Measurements from ENCODE around the gene SEC14L5. TPM values are rescaled to one million over a fixed set of nuclear protein-coding genes. Genes with fewer than 3 reads are reported as not detected.
"Not testable (repeated sequence)": the region's sequence is repeated elsewhere in the genome, so short reads cannot be mapped to it uniquely, and the experiment has no call there.

SEC14L5 gene
- total RNA-seq, 4 donors from 2014 or later: 0.32 to 6.2 (median 0.53) TPM

- Histone ChIP-seq H3K27me3 (no peaks in the 10 kb centered on the region), H3K36me3 (no peaks in the 10 kb centered on the region), H3K27ac (no peak overlapping the region), H3K4me3 (no peak overlapping the region), H3K4me1 (peaks cover 17 to 18% (median 17%) of the 10 kb centered on the region in 4 donors), H3K9me3 (no peaks in the 10 kb centered on the region)
- in situ Hi-C loops (cut with MboI; ENCODE audit: low pct_ligation_motif_present in 1 of 4, low pct_unique_long_range_greater_than_20kb in 1 of 4, low sequenced_read_pairs in 3 of 4) (loop anchor here in 1 of 4 donors (10.0 kb wide), 1 partner anchor 104 kb away; the partner anchor contains the start of genes GLYR1 and UBN1), intact Hi-C loops (cut with DNase I; ENCODE audit: low total_unique reads) (no loop called here)
- DNase-seq: no peak
- TF ChIP-seq EP300 (IDR thresholded peaks at IDR 0.05; ENCODE audit: low read depth) (no peak), POLR2AphosphoS5 (IDR thresholded peaks at IDR 0.05) (no peak), POLR2A (IDR thresholded peaks at IDR 0.05) (no peak)
- WGBS, 2 donors (ENCODE audit: low coverage in 1 of 2): 73 to 77% methylated on average over 7 to 16 of the region's 16 CpGs
These were observed 9.0 kb upstream of the SEC14L5 start for GRCh38 chr16:4948903-4949766.

GRCh38 chr16:4949986-4950385, 8.1 kb upstream of the SEC14L5 start:
- Histone ChIP-seq H3K4me3 (no peak overlapping the region), H3K4me1 (peaks cover 8 to 10% (median 9%) of the 10 kb centered on the region in 4 donors), H3K36me3 (no peaks in the 10 kb centered on the region), H3K9me3 (no peaks in the 10 kb centered on the region), H3K27ac (no peak overlapping the region), H3K27me3 (no peaks in the 10 kb centered on the region)
- intact Hi-C loops (cut with DNase I; ENCODE audit: low total_unique reads) (no loop called here), in situ Hi-C loops (cut with MboI; ENCODE audit: low pct_ligation_motif_present in 1 of 4, low pct_unique_long_range_greater_than_20kb in 1 of 4, low sequenced_read_pairs in 3 of 4) (loop anchor here in 2 of 4 donors (10.0 kb wide), 1 partner anchor 105 kb away; the partner anchor contains the start of genes GLYR1 (in 2 of the 2) and UBN1 (in 2 of the 2))
- TF ChIP-seq EP300 (IDR thresholded peaks at IDR 0.05; ENCODE audit: low read depth) (no peak), POLR2A (IDR thresholded peaks at IDR 0.05) (no peak), CTCF (IDR thresholded peaks at IDR 0.05) (no peak), POLR2AphosphoS5 (IDR thresholded peaks at IDR 0.05) (no peak)
- no peak for DNase-seq
- 44 to 71% methylated on average over 5 to 10 of the region's 10 CpGs for WGBS, 2 donors (ENCODE audit: low coverage in 1 of 2)

- H3K27ac ChIP-seq; H3K27me3 ChIP-seq; H3K36me3 ChIP-seq; H3K4me1 ChIP-seq; intact Hi-C loops (cut with DNase I; ENCODE audit: low total_unique reads); H3K4me3 ChIP-seq; H3K9me3 ChIP-seq; DNase-seq: not testable (repeated sequence)
- in situ Hi-C loops (cut with MboI; ENCODE audit: low pct_ligation_motif_present in 1 of 4, low pct_unique_long_range_greater_than_20kb in 1 of 4, low sequenced_read_pairs in 3 of 4): loop anchor here in 1 of 4 donors (10.0 kb wide), 1 partner anchor 107 kb away; the partner anchor contains the start of genes GLYR1 and UBN1
- WGBS, 2 donors (ENCODE audit: low coverage in 1 of 2): 0 to 66% methylated on average over 1 to 3 of the region's 3 CpGs
These were observed 6.5 kb upstream of the SEC14L5 start for GRCh38 chr16:4951583-4951982.

GRCh38 chr16:4954714-4955113, 3.4 kb upstream of the SEC14L5 start:
- intact Hi-C loops (cut with DNase I; ENCODE audit: low total_unique reads): loop anchor here (5.0 kb wide), 1 partner anchor 107 kb away; the partner anchor contains the start of genes GLYR1 and UBN1
- Histone ChIP-seq H3K4me1 (peaks cover 5 to 26% (median 12%) of the 10 kb centered on the region in 4 donors), H3K27ac (no peak overlapping the region), H3K36me3 (no peaks in the 10 kb centered on the region), H3K4me3 (no peak overlapping the region), H3K9me3 (no peaks in the 10 kb centered on the region), H3K27me3 (no peaks in the 10 kb centered on the region)
- 80 to 100% methylated on average over 1 of the region's 1 CpG for WGBS, 2 donors (ENCODE audit: low coverage in 1 of 2)
- in situ Hi-C loops (cut with MboI; ENCODE audit: low pct_ligation_motif_present in 1 of 4, low pct_unique_long_range_greater_than_20kb in 1 of 4, low sequenced_read_pairs in 3 of 4): loop anchor here in 1 of 4 donors (10.0 kb wide), 1 partner anchor 110 kb away; the partner anchor contains the start of genes GLYR1 and UBN1
- TF ChIP-seq POLR2AphosphoS5 (IDR thresholded peaks at IDR 0.05) (no peak), EP300 (IDR thresholded peaks at IDR 0.05; ENCODE audit: low read depth) (no peak), CTCF (IDR thresholded peaks at IDR 0.05) (no peak), POLR2A (IDR thresholded peaks at IDR 0.05) (no peak)
- no peak for DNase-seq

GRCh38 chr16:4957420-4957719, 760 bp upstream of the SEC14L5 start:
- DNase-seq: no peak
- Histone ChIP-seq H3K27ac (peak overlapping the region; percentile 78 to 84 (median 84)), H3K36me3 (no peaks in the 10 kb centered on the region), H3K9me3 (no peaks in the 10 kb centered on the region), H3K4me3 (peak overlapping the region; percentile 16 to 55 (median 30)), H3K27me3 (no peaks in the 10 kb centered on the region), H3K4me1 (peaks cover 5 to 26% (median 12%) of the 10 kb centered on the region in 4 donors)
- in situ Hi-C loops (cut with MboI; ENCODE audit: low pct_ligation_motif_present in 1 of 4, low pct_unique_long_range_greater_than_20kb in 1 of 4, low sequenced_read_pairs in 3 of 4): loop anchor here in 1 of 4 donors (10.0 kb wide), 1 partner anchor 113 kb away; the partner anchor contains the start of genes GLYR1 and UBN1
- no peak for TF ChIP-seq POLR2A (IDR thresholded peaks at IDR 0.05)
- no peak for TF ChIP-seq POLR2AphosphoS5 (IDR thresholded peaks at IDR 0.05)
- TF ChIP-seq EP300 (IDR thresholded peaks at IDR 0.05; ENCODE audit: low read depth): no peak
- TF ChIP-seq CTCF (IDR thresholded peaks at IDR 0.05): peak in 1 of 5 experiments; percentile 26
- WGBS, 2 donors (ENCODE audit: low coverage in 1 of 2): 4 to 12% methylated on average over 9 to 10 of the region's 10 CpGs
- intact Hi-C loops (cut with DNase I; ENCODE audit: low total_unique reads): loop anchor here (5.0 kb wide), 1 partner anchor 110 kb away; the partner anchor contains the start of genes GLYR1 and UBN1
